ENCODE data around the gene DEAF1. TPM values are rescaled to one million over a fixed set of nuclear protein-coding genes. Genes with fewer than 3 reads are reported as not detected.
A peak's percentile ranks its signal among the peaks of the same experiment; 100 is the strongest.
"Not testable (repeated sequence)": the region's sequence is repeated elsewhere in the genome, so short reads cannot be mapped to it uniquely, and the experiment has no call there.

DEAF1 gene
- total RNA-seq, 2 donors from 2014 or later = 22.9 to 25.5 TPM

- DNase-seq (ENCODE audit: low spot score) = no peak
- intact Hi-C loops (cut with DNase I) = no loop called here
Measured at GRCh38 chr11:691710-692590, 3.1 kb downstream of the DEAF1 start.

- DNase-seq (ENCODE audit: low spot score) = no peak
- intact Hi-C loops (cut with DNase I) = no loop called here
Measured at GRCh38 chr11:690738-691633, 4.0 kb downstream of the DEAF1 start.

GRCh38 chr11:690244-690643 is 4.8 kb downstream of the DEAF1 start:
- intact Hi-C loops (cut with DNase I); DNase-seq (ENCODE audit: low spot score): not testable (repeated sequence)

GRCh38 chr11:689625-690024 is 5.4 kb downstream of the DEAF1 start:
- intact Hi-C loops (cut with DNase I) = no loop called here
- DNase-seq (ENCODE audit: low spot score) = no peak

- intact Hi-C loops (cut with DNase I) = no loop called here
- no peak for DNase-seq (ENCODE audit: low spot score)
Measured at GRCh38 chr11:688681-689080, 6.3 kb downstream of the DEAF1 start.

GRCh38 chr11:687751-688150 is 7.3 kb downstream of the DEAF1 start:
- intact Hi-C loops (cut with DNase I) = no loop called here
- DNase-seq (ENCODE audit: low spot score) = no peak

- no peak for DNase-seq (ENCODE audit: low spot score)
- intact Hi-C loops (cut with DNase I) = no loop called here
Measured at GRCh38 chr11:686451-687243, 8.4 kb downstream of the DEAF1 start.

GRCh38 chr11:680970-681369 is 14.1 kb downstream of the DEAF1 start:
- intact Hi-C loops (cut with DNase I) = no loop called here
- no peak for DNase-seq (ENCODE audit: low spot score)

- intact Hi-C loops (cut with DNase I) = no loop called here
- no peak for DNase-seq (ENCODE audit: low spot score)
Measured at GRCh38 chr11:680476-680875, 14.5 kb downstream of the DEAF1 start.

- DNase-seq (ENCODE audit: low spot score) = no peak
- intact Hi-C loops (cut with DNase I) = no loop called here
Measured at GRCh38 chr11:679271-680207, 15.5 kb downstream of the DEAF1 start.

GRCh38 chr11:678297-678696 is 16.7 kb downstream of the DEAF1 start:
- intact Hi-C loops (cut with DNase I) = no loop called here
- no peak for DNase-seq (ENCODE audit: low spot score)

GRCh38 chr11:674406-674805 is 20.6 kb downstream of the DEAF1 start:
- no peak for DNase-seq (ENCODE audit: low spot score)
- intact Hi-C loops (cut with DNase I) = no loop called here

GRCh38 chr11:673866-674265 is 21.2 kb downstream of the DEAF1 start:
- intact Hi-C loops (cut with DNase I) = no loop called here
- DNase-seq (ENCODE audit: low spot score) = no peak

- intact Hi-C loops (cut with DNase I) = loop anchor here in 1 of 2 donors (10.0 kb wide), 2 partner anchors 59 to 129 kb away; partner anchors contain the start of genes CEND1 and SLC25A22
- no peak for DNase-seq (ENCODE audit: low spot score)
Measured at GRCh38 chr11:665704-666281, 29.2 kb downstream of the DEAF1 start.

- no peak for DNase-seq (ENCODE audit: low spot score)
- intact Hi-C loops (cut with DNase I) = loop anchor here in 1 of 2 donors (10.0 kb wide), 2 partner anchors 60 to 130 kb away; partner anchors contain the start of genes CEND1 and SLC25A22
Measured at GRCh38 chr11:665062-665703, 29.8 kb downstream of the DEAF1 start.

- intact Hi-C loops (cut with DNase I) = loop anchor here (5.0 to 10.0 kb wide), 3 partner anchors 60 to 132 kb away; partner anchors contain the start of genes CEND1 (in 1 of the 2) and SLC25A22 (in 1 of the 2)
- peak; percentile 92 for DNase-seq (ENCODE audit: low spot score)
Measured at GRCh38 chr11:662689-663274, 32.2 kb downstream of the DEAF1 start.

Data from posterior vena cava (tissue), 2 donors.